ENCODE results near the gene ZSWIM5. TPM values are rescaled to one million over a fixed set of nuclear protein-coding genes. Genes with fewer than 3 reads are reported as not detected.

Gene ZSWIM5
- total RNA-seq, 2 donors from 2014 or later = 2.0 to 3.5 TPM

GRCh38 chr1:44976252-44976651 lies 230.2 kb downstream of the ZSWIM5 start:
- no peaks in the 10 kb centered on the region for H3K9me3 ChIP-seq
- no peak overlapping the region for H3K27ac ChIP-seq
- DNase-seq (ENCODE audit: low spot score) (no peak), ATAC-seq (ENCODE audit: insufficient number of reproducible peaks, low FRiP score, low read depth) (no peak)
- no peaks in the 10 kb centered on the region for H3K27me3 ChIP-seq (replicated peaks; ENCODE audit: insufficient read depth)
- TF ChIP-seq, protein P1, sequence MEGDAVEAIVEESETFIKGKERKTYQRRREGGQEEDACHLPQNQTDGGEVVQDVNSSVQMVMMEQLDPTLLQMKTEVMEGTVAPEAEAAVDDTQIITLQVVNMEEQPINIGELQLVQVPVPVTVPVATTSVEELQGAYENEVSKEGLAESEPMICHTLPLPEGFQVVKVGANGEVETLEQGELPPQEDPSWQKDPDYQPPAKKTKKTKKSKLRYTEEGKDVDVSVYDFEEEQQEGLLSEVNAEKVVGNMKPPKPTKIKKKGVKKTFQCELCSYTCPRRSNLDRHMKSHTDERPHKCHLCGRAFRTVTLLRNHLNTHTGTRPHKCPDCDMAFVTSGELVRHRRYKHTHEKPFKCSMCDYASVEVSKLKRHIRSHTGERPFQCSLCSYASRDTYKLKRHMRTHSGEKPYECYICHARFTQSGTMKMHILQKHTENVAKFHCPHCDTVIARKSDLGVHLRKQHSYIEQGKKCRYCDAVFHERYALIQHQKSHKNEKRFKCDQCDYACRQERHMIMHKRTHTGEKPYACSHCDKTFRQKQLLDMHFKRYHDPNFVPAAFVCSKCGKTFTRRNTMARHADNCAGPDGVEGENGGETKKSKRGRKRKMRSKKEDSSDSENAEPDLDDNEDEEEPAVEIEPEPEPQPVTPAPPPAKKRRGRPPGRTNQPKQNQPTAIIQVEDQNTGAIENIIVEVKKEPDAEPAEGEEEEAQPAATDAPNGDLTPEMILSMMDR (IDR thresholded peaks at IDR 0.05) = no peak
- H3K4me3 ChIP-seq = no peak overlapping the region
- H3K36me3 ChIP-seq = peaks cover 16% of the 10 kb centered on the region
- H3K4me1 ChIP-seq (ENCODE audit: control insufficient read depth in 1 of 2, low read depth in 2 of 2) = peaks cover 0 to under 1% of the 10 kb centered on the region in 2 donors

- peaks cover 3 to 12% of the 10 kb centered on the region in 2 donors for H3K4me1 ChIP-seq (ENCODE audit: control insufficient read depth in 1 of 2, low read depth in 2 of 2)
- H3K27me3 ChIP-seq (replicated peaks; ENCODE audit: insufficient read depth) = no peaks in the 10 kb centered on the region
- H3K9me3 ChIP-seq = no peaks in the 10 kb centered on the region
- no peak overlapping the region for H3K27ac ChIP-seq
- H3K4me3 ChIP-seq = no peak overlapping the region
- H3K36me3 ChIP-seq = peaks cover 5% of the 10 kb centered on the region
- ATAC-seq (ENCODE audit: insufficient number of reproducible peaks, low FRiP score, low read depth) = no peak
- no peak for DNase-seq (ENCODE audit: low spot score)
- TF ChIP-seq, protein P1 (IDR thresholded peaks at IDR 0.05) = no peak
Observed at GRCh38 chr1:44973645-44974044, 232.8 kb downstream of the ZSWIM5 start.

DNA sequence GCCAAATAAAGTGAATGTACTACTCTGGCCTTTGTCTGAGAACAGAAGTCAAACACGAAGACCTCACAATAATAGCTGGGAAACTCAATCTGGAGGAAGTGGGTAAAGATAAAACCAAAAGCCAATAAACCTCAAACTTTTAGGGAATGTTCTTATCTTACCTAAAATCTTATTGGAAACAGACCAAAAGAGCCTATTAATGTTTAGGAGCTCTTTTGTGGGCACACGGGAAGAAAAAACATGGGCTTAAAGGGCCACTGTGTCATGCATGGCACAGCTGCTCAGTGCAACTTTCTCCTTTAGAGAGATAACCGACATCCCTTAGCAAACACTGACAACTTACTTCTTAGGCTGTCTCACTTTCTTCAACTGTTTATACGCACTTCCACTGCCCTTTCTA lies 236.1 kb downstream of the ZSWIM5 start:
- no peak overlapping the region for H3K4me3 ChIP-seq
- peaks cover 3 to 12% of the 10 kb centered on the region in 2 donors for H3K4me1 ChIP-seq (ENCODE audit: control insufficient read depth in 1 of 2, low read depth in 2 of 2)
- no peaks in the 10 kb centered on the region for H3K27me3 ChIP-seq (replicated peaks; ENCODE audit: insufficient read depth)
- no peak overlapping the region for H3K27ac ChIP-seq
- no peak for ATAC-seq (ENCODE audit: insufficient number of reproducible peaks, low FRiP score, low read depth)
- no peaks in the 10 kb centered on the region for H3K36me3 ChIP-seq
- no peaks in the 10 kb centered on the region for H3K9me3 ChIP-seq
- TF ChIP-seq, protein P1 (IDR thresholded peaks at IDR 0.05) = no peak
- no peak for DNase-seq (ENCODE audit: low spot score)

Other genes starting within 250 kb of the ZSWIM5 start
- gene EIF2B3, start 220.0 kb downstream of the ZSWIM5 start, total RNA-seq = 10 to 100 TPM; 26.4 to 33.8 TPM
- 10 to 100 TPM; 40.4 to 66.3 TPM for gene HECTD3, start 195.3 kb downstream of the ZSWIM5 start, total RNA-seq
- 10 to 100 TPM; 32.7 to 67.4 TPM for gene UROD, start 194.4 kb downstream of the ZSWIM5 start, total RNA-seq
- gene HPDL, start 120.3 kb upstream of the ZSWIM5 start, total RNA-seq = not detected
- gene TOE1, start 133.6 kb upstream of the ZSWIM5 start, total RNA-seq = 10 to 100 TPM in 1 of 2 donors, 1 to 10 TPM in 1; 4.7 to 10.5 TPM
- gene MUTYH, start 133.8 kb upstream of the ZSWIM5 start, total RNA-seq = 10 to 100 TPM; 15.2 to 27.4 TPM

All from thoracic aorta (tissue), 2 donors.